ENCODE results near the gene MEIS2.

MEIS2 gene

DNA sequence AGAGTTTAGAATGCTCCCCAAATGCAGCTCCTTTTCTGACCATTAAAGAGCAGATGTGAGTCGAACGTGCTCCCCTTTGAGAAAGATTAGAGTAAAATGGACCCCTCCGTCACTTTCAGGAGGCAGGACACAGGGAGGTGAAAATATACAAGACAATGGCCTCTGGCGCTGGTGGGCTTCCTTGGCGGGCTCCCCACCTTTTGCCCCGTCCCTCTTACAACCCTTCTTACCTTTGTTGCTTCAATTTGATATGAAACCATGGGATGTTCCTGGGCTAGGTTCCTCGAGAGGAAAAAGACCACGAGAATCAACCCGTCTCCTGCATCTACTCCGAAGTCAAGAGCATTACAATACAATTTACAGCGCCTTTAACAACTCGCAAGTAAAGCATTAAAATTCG, 214.2 kb downstream of the MEIS2 start:
- Mint-ChIP-seq H3K4me1 (ENCODE audit: low read depth) (peaks cover 15% of the 10 kb centered on the region), H3K27ac (no peak overlapping the region), H3K27me3 (peaks cover 67% of the 10 kb centered on the region), H3K4me3 (no peak overlapping the region), H3K36me3 (no peaks in the 10 kb centered on the region), H3K9me3 (ENCODE audit: low read depth) (no peaks in the 10 kb centered on the region)

DNA sequence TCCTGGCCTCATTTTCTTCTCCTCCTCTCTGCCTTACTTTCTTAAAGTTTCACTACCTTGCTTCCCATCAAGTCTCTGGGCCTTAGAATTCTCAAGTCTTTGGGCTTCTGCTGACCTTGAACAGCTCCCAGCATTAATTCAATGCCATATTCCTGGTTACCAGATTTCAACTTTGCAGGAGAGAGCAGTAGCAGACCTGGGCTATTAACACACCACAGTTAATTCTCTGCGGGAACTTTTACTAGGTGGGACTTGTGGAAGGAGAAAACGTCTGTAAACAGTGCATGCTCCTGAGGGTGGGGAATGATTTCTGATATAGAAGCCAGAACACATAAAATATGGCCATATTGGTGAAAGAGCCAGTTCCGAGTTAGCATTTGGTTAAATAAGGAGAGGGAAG, 214.6 kb downstream of the MEIS2 start:
- Mint-ChIP-seq H3K36me3 (no peaks in the 10 kb centered on the region), H3K4me1 (ENCODE audit: low read depth) (peaks cover 15% of the 10 kb centered on the region), H3K27me3 (peaks cover 70% of the 10 kb centered on the region), H3K9me3 (ENCODE audit: low read depth) (no peaks in the 10 kb centered on the region), H3K4me3 (no peak overlapping the region), H3K27ac (no peak overlapping the region)

- Mint-ChIP-seq H3K36me3 (no peaks in the 10 kb centered on the region), H3K9me3 (ENCODE audit: low read depth) (no peaks in the 10 kb centered on the region), H3K27me3 (peaks cover 72% of the 10 kb centered on the region), H3K27ac (no peak overlapping the region), H3K4me3 (no peak overlapping the region), H3K4me1 (ENCODE audit: low read depth) (peaks cover 17% of the 10 kb centered on the region)
These were observed 215.3 kb downstream of the MEIS2 start for GRCh38 chr15:36884936-36885635.

GRCh38 chr15:36884518-36884875, 215.9 kb downstream of the MEIS2 start:
- no peaks in the 10 kb centered on the region for H3K36me3 Mint-ChIP-seq
- peaks cover 70% of the 10 kb centered on the region for H3K27me3 Mint-ChIP-seq
- peaks cover 17% of the 10 kb centered on the region for H3K4me1 Mint-ChIP-seq (ENCODE audit: low read depth)
- no peaks in the 10 kb centered on the region for H3K9me3 Mint-ChIP-seq (ENCODE audit: low read depth)
- no peak overlapping the region for H3K4me3 Mint-ChIP-seq
- H3K27ac Mint-ChIP-seq: no peak overlapping the region

GRCh38 chr15:36883713-36884517, 216.4 kb downstream of the MEIS2 start:
- H3K27me3 Mint-ChIP-seq: peaks cover 70% of the 10 kb centered on the region
- no peak overlapping the region for H3K27ac Mint-ChIP-seq
- H3K36me3 Mint-ChIP-seq: peaks cover 2% of the 10 kb centered on the region
- H3K9me3 Mint-ChIP-seq (ENCODE audit: low read depth): no peaks in the 10 kb centered on the region
- no peak overlapping the region for H3K4me3 Mint-ChIP-seq
- H3K4me1 Mint-ChIP-seq (ENCODE audit: low read depth): peaks cover 22% of the 10 kb centered on the region

DNA sequence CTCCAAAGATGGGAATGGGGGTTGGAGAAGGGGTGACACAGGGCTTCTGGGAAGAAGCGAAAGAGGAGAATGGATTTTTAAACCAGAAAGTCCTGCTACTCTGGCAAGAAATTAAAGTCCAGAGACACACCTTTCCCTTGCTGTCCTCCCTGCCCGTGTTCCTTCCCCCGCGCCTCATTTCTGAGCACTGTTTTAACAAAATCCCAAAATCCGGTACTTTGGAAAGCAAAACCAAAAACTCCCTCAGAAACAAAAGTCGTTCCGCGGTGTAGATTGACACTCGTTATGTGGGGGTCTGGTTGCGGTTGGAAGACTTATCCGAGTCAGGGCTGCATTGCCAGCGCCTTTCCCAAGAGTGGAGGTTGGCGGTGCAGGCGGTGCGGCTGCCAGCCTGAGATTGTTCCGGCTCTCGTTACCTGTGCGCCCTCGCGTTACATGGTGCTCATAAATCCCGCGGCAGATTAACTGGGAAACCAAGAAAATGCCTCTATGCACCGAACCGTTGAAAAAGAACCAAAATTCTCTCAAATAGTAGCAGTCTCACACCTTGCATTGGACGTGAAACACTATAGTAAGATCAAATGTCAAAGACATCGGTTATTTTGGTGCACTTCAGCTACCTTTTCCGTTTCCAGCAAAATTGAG, 217.7 kb downstream of the MEIS2 start:
- Mint-ChIP-seq H3K4me3 (no peak overlapping the region), H3K9me3 (ENCODE audit: low read depth) (no peaks in the 10 kb centered on the region), H3K27me3 (peaks cover 68% of the 10 kb centered on the region), H3K27ac (no peak overlapping the region), H3K36me3 (peaks cover 2% of the 10 kb centered on the region), H3K4me1 (ENCODE audit: low read depth) (peaks cover 28% of the 10 kb centered on the region)

DNA sequence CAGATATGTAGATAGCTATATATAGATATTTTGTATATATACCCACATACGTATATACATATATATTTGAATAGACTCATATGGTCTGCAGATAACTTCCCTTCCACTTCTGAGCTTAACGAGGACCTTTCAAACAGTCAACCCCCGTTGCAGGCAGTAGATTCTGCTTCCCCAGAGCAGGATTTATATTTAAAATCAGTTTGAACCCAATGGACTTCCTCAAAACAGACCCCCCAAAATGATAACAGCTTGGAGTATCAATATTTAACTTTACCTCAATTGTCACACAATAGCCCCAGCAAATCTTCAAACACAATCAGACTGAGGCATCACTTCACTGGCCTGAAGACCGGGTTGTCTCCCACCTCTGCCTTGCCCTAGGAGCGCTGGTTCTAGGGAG, 218.3 kb downstream of the MEIS2 start:
- Mint-ChIP-seq H3K36me3 (peaks cover 2% of the 10 kb centered on the region), H3K4me3 (no peak overlapping the region), H3K27ac (no peak overlapping the region), H3K27me3 (peaks cover 67% of the 10 kb centered on the region), H3K9me3 (ENCODE audit: low read depth) (no peaks in the 10 kb centered on the region), H3K4me1 (ENCODE audit: low read depth) (peaks cover 27% of the 10 kb centered on the region)

GRCh38 chr15:36881516-36881915, 218.8 kb downstream of the MEIS2 start:
- no peak overlapping the region for H3K4me3 Mint-ChIP-seq
- peaks cover 24% of the 10 kb centered on the region for H3K4me1 Mint-ChIP-seq (ENCODE audit: low read depth)
- no peaks in the 10 kb centered on the region for H3K9me3 Mint-ChIP-seq (ENCODE audit: low read depth)
- H3K36me3 Mint-ChIP-seq: peaks cover 2% of the 10 kb centered on the region
- H3K27me3 Mint-ChIP-seq: peaks cover 68% of the 10 kb centered on the region
- no peak overlapping the region for H3K27ac Mint-ChIP-seq

DNA sequence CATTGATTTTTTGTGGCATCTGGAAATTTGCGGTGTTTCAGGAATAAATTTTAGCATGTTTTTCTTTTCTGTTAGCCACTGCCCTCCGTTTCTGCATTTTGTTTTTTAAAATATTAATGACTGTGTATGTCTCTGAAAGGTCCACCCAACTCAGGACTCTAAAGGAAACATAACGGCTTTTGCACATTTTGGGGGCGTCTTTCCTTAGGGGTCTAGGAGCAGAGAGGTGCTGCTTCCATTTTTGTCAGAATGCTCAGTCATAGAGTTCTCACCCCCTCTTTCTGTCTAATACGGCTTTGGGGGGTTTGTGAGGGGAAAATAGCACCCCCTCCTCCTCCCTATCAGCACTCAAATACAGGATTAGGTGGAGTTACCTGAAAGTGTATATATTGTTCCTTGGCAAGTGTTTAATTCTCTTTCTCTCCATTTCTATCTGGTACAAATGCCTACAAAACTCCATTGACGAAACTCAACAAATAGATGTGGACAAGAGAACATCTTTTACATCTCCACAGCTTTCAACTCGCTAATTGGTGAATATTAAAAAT, 219.4 kb downstream of the MEIS2 start:
- no peak overlapping the region for H3K4me3 Mint-ChIP-seq
- no peaks in the 10 kb centered on the region for H3K9me3 Mint-ChIP-seq (ENCODE audit: low read depth)
- H3K4me1 Mint-ChIP-seq (ENCODE audit: low read depth): peaks cover 24% of the 10 kb centered on the region
- H3K27me3 Mint-ChIP-seq: peaks cover 64% of the 10 kb centered on the region
- H3K36me3 Mint-ChIP-seq: peaks cover 2% of the 10 kb centered on the region
- no peak overlapping the region for H3K27ac Mint-ChIP-seq

DNA sequence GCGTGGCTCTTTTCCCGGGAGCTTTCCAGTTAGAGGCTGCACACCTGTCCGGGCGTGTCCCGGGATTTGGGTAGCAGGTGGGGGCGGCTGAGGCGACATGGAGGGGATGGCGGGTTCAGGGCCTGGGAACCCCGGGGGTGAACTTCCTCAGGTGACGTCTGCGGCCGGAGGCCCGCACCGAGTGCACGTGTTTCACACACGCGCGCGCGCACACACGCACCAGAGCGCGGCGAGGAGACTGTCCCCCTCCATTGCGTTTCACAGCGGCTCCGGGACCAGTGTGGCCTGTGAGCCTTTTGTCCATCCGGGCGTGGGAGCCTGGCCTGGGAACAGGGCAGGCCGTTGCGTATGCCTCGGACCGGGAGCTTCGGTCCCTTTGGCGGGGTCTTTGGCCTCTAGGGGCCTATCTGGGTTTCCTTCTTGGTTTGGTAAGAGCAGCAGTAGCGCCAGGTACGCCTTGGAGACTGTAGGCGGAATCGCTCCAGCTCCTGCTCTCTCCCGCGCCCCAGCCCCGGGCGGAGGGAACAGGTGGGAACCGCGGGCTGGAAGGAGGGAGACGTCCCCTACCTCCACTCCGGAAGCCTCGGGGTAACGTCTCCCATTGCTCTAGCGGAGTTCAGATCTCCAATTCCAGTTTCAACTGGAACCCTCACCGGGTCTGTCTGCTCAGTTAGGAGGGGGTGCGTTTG, 220.0 kb downstream of the MEIS2 start:
- peaks cover 24% of the 10 kb centered on the region for H3K4me1 Mint-ChIP-seq (ENCODE audit: low read depth)
- no peak overlapping the region for H3K4me3 Mint-ChIP-seq
- H3K9me3 Mint-ChIP-seq (ENCODE audit: low read depth): no peaks in the 10 kb centered on the region
- peaks cover 62% of the 10 kb centered on the region for H3K27me3 Mint-ChIP-seq
- peaks cover 2% of the 10 kb centered on the region for H3K36me3 Mint-ChIP-seq
- no peak overlapping the region for H3K27ac Mint-ChIP-seq

DNA sequence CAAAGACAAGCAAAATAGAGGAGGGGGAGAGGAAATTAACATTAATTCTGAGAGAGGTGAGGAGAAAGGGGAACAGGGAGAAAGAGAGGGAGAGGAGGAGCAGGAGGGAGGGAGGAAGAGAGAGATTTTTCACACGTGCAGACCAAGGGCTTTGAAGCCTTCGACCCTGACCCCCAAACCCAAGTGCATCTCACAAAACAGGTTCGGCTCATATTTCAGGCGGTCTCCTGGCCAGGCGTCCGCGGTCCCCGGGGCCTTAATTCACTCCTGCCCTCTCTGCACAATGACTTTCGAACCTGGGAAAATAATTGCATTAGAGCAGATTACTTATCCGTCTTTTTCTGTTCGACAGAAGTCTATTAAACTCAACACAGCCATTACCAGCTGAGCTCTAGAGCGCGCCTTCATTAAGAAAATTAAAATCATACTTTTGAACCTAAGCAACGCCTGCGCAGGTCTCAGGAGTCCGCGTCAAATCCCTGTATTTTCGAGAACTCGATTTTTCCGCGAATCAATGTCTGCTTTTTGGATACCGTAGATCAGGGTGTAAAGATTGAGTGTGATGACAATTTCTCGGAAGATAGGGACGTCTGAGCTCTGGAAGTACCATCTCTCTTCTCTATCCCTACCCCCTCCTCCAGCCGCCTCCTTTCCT, 220.7 kb downstream of the MEIS2 start:
- Mint-ChIP-seq H3K27me3 (peaks cover 58% of the 10 kb centered on the region), H3K4me1 (ENCODE audit: low read depth) (peaks cover 24% of the 10 kb centered on the region), H3K36me3 (peaks cover 2% of the 10 kb centered on the region), H3K9me3 (ENCODE audit: low read depth) (no peaks in the 10 kb centered on the region), H3K27ac (no peak overlapping the region), H3K4me3 (no peak overlapping the region)

GRCh38 chr15:36878684-36879262, 221.6 kb downstream of the MEIS2 start:
- H3K27me3 Mint-ChIP-seq: peaks cover 54% of the 10 kb centered on the region
- peak overlapping the region; percentile 55 for H3K4me3 Mint-ChIP-seq
- peaks cover 19% of the 10 kb centered on the region for H3K4me1 Mint-ChIP-seq (ENCODE audit: low read depth)
- H3K9me3 Mint-ChIP-seq (ENCODE audit: low read depth): no peaks in the 10 kb centered on the region
- no peak overlapping the region for H3K27ac Mint-ChIP-seq
- H3K36me3 Mint-ChIP-seq: peaks cover 2% of the 10 kb centered on the region

DNA sequence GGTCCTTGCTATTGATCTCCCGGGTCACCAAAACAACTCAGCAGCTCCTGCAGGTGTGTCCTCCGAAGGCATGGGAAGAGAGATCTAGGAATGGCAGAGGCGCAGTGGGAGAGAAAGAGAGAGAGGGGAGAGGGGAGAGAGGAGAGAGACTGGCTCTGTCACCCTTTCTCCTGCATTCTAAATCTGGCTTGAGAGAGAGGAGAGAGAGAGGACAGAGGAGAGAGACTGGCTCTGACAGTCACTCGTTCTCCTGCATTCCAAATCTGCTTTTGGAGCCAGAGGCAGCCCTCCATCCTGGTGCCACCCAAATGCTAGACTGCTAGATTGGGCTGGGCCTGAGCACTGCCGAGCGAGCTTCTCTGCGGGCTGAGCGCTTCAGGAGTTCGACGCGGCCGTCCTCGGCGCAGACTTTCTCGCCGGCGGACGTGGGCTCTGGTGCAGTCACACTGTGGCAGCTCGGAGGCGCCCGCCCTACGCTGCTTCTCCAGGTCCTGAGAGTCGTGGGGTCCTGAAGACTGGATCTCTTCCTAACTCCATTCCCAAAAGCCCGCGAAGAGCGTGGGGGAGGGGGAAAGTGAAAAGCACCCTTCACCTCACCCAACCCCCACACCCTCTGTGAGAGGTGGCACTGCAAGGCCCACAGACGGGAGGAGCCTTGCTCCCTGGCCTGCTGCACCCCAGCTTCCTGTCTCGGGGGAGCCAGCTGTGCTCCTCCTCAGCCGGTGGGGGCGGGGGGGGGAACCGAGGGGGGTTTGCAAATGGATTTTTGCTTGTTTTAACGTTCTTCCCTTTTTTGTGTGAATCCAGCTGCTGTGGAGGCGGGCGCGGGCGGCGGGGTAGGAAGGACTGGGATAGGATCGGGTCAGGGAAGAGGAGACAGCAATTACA, 222.3 kb downstream of the MEIS2 start:
- Mint-ChIP-seq H3K4me3 (peak overlapping the region; percentile 55), H3K36me3 (peaks cover 2% of the 10 kb centered on the region), H3K4me1 (ENCODE audit: low read depth) (peaks cover 18% of the 10 kb centered on the region), H3K9me3 (ENCODE audit: low read depth) (no peaks in the 10 kb centered on the region), H3K27me3 (peaks cover 54% of the 10 kb centered on the region), H3K27ac (no peak overlapping the region)

All from activated naive CD8-positive, alpha-beta T cell (primary cell).